ENCODE results near the gene RMRP. TPM values are rescaled to one million over a fixed set of nuclear protein-coding genes. Genes with fewer than 3 reads are reported as not detected.
A peak's percentile ranks its signal among the peaks of the same experiment; 100 is the strongest.
"Not testable (repeated sequence)": the region's sequence is repeated elsewhere in the genome, so short reads cannot be mapped to it uniquely, and the experiment has no call there.

The RMRP gene
- total RNA-seq, 1 donor from 2014 or later = 5,792 TPM

DNA sequence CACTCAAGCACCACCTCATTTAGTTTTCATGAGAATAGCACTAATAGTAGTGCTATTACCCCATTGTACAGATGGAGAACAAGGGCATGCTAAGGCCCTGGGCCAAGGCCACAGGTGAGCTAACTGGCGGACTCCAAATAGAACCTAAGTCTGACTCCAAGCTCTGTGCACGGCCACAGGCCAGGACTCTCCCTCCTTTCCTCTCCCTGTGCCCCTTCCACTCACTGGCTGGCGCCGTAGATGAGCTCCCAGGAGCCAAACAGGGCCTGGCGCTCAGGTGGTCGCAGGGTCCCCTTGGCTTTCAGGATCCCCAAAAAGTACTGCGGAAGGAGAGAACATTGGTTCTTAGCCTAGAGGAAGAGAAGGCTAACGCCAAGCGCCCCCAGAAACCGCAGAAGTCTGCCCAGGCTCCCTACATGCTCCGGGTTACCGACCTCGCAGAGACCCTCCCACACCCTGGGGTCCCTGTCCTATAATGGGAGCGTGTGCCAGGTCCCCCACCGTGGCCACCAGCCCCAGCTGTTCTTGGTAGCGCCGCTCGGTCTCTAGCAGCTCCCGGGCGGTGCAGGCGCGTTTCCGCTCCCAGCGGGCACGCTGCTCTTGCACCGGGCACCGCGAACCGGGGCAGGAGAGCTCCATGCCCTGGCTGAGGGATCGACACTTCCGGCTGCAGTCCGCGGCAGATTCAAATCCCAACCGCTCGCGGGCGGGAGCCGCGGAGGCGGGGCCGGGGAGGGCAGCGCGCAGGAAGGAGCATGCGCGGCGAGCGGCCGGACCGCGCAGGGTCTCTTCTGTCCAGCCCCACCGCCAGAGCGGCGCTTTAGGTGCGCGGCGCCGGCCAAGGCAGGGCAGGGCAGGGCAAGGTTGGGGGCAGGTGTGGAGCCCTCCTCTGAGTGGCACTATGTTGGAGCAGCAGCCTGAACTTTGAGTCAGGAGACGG, 7.0 kb upstream of the RMRP start, which contains the start of gene ARHGEF39:
Gene ARHGEF39 (minus strand): TSS at position 665 of the 940 bp plus-strand sequence. CDS start 26 bp downstream, at position 639.
- DNase-seq (ENCODE audit: low read depth) = peak; percentile 64

- no peak for DNase-seq (ENCODE audit: low read depth)
These were observed 4.6 kb upstream of the RMRP start for GRCh38 chr9:35662437-35662836.

- no peak for DNase-seq (ENCODE audit: low read depth)
These were observed 4.0 kb upstream of the RMRP start for GRCh38 chr9:35661756-35662350.

DNA sequence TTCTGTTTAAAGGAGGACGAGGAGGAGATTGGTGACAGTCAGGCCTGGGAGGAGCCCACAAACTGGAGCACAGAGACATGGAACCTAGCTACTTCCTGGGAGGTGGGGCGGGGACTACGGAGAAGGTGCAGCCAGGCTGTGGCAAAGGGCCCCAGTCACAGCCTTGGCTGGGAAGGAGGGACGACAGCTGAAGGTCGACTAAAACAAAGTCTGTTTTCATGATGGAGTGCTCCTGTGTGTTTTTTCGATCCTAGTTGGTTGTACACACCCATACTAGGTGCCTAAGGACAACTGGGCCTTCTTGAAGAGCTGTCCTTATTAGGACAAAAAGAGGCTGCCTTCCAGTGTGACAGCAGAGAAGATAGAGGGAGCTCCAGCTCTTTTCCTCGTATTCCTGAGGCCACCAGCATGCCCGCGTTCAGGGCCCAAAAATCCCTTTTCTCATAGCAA, 3.2 kb upstream of the RMRP start:
- peak; percentile 49 for DNase-seq (ENCODE audit: low read depth)

- DNase-seq (ENCODE audit: low read depth) = peak; percentile 79
These were observed 1.5 kb upstream of the RMRP start for GRCh38 chr9:35659340-35659739.

DNA sequence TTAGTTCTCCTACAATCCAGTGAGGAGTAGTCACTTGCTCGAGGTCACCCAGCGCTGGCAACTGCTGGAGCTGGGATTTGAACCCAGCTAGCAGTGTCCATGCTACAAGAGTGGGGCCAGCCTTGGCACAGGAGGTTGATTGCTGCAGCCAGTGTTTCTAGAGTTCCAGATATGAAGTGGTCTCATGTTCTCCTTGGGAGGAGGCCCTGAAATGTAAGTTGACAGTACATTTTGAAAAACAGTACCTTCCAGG, 1.1 kb upstream of the RMRP start:
- peak; percentile 49 for DNase-seq (ENCODE audit: low read depth)

DNA sequence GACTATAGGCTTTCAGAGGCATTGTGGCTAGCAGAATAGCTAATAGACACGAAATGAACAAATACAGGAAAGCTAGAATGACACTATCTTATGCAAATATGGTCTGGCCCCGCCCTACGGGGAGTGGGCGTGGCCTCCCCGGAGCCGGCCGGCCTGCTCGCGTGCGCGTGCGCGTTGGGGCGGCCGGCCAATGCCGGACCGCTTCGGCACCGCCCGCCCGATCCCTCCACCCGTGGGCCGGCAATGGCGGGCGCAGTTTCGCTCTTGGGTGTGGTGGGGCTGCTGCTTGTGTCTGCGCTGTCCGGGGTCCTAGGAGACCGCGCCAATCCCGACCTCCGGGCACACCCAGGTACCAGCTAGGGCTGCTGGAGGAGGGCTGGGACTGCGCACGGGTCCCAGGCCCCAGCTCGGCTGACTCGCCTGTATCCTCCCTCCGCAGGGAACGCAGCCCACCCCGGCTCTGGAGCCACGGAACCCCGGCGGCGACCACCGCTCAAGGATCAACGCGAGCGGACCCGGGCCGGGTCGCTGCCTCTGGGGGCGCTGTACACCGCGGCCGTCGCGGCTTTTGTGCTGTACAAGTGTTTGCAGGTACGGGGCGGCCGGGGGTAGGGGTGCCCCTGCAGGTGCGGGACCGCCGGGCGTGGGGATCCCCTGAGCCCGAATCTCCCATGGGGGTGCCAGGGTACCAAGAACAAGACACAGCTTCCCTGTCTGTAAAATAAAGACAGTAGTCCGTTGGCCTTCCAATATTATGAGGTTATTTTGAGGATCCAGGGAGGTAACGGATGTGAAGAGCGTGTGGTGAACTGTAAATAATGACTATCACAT, 533 bp upstream of the RMRP start, which contains the start of gene CCDC107:
Gene CCDC107 (plus strand): TSS at position 156 of the 831 bp plus-strand sequence. CDS start 88 bp downstream, at position 244.
- DNase-seq (ENCODE audit: low read depth) = no peak

- DNase-seq (ENCODE audit: low read depth) = peak; percentile 49
These were observed 831 bp downstream of the RMRP start for GRCh38 chr9:35656831-35657545.

DNA sequence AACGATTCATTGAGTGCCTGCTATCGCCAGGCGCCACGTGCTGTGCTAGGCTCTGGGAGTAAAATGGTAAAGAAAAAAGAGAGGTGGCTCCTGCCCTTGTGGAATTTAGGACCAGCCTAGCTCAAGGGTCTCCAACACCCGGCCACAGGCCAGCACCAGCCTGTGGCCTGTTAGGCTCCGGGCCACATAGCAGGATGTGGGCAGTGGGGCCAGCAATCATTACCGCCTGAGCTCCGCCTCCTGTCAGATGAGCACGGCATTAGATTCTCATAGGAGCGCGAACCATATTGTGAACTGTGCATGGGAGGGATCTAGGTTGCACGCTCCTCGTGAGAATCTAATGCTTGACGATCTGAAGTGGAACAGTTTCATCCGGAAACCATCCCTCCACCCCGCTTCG, 1.5 kb downstream of the RMRP start:
- DNase-seq (ENCODE audit: low read depth) = no peak

- no peak for DNase-seq (ENCODE audit: low read depth)
These were observed 4.2 kb downstream of the RMRP start for GRCh38 chr9:35653611-35654010.

GRCh38 chr9:35652829-35653209, 5.0 kb downstream of the RMRP start:
- no peak for DNase-seq (ENCODE audit: low read depth)

DNA sequence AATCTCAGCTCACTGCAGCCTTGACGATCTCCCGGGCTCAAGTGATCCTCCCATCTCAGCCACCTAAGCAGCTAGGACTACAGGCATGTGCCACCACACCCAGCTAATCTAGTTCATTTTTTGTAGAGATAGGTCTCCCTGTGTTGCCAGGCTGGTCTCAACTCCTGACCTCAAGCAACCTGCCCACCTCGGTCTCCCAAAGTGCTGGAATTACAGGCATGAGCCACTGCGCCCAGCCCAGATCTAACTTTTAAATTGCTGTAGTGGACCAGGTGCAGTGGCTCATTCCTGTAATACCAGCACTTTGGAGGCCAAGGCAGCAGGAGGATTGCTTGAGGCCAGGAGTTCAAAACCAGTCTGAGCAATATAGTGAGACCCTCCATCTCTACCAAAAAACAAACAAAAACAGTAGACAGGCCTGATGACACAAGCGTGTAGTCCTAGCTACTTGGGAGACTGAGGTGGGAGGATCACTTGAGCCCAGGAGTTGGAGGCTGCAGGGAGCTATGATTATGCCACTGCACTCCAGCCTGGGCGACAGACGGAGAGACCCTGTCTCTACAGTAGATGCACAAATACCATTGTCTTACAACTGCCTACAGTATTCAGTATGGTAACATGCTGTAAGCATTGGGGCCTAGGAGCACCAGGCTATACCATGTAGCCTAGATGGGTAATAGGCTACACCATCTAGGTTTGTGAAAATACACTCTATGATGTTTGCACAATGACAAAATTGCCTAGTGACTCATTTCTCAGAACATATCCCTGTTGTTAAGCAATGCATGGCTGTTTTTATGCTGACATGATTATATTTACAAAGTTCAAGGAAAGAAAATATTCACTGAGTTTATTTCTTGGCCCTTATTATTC, 5.6 kb downstream of the RMRP start:
- DNase-seq (ENCODE audit: low read depth) = peak; percentile 63

GRCh38 chr9:35650341-35651158, 7.3 kb downstream of the RMRP start, which contains the start of gene SIT1:
TSS of gene SIT1 (minus strand) at chr9:35650931. CDS start at chr9:35650853, 78 bp downstream.
- DNase-seq (ENCODE audit: low read depth) = no peak

GRCh38 chr9:35649431-35650340, 8.1 kb downstream of the RMRP start:
- DNase-seq (ENCODE audit: low read depth) = no peak

- peak; percentile 67 for DNase-seq (ENCODE audit: low read depth)
These were observed 11.1 kb downstream of the RMRP start for GRCh38 chr9:35646533-35647265.

GRCh38 chr9:35646153-35646532, 11.7 kb downstream of the RMRP start:
- peak; percentile 36 for DNase-seq (ENCODE audit: low read depth)

GRCh38 chr9:35645736-35646135, 12.1 kb downstream of the RMRP start:
- DNase-seq (ENCODE audit: low read depth) = not testable (repeated sequence)

DNA sequence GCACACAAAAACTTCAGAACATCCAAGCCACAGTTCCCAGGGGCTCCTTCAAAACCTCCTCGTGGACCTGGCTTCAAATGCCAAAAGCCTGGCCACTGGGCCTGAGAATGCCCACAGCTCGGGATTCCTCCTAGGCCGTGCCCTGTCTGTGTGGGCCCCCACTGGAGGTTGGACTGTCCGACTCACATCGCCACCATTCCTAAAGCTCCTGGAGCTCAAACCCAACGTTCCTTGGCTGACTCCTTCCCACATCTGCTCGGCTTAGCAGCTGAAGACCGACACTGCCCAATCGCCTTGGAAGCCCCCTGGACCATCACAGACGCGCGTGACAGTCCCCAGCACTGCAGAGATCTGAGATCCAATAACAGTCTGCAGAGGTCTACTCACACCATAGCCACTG, 14.8 kb downstream of the RMRP start:
- DNase-seq (ENCODE audit: low read depth) = no peak

Measured in renal cortical epithelial cell (primary cell).